GM18861 (cell line): ENCODE results near the gene LMOD1.
"Not testable (repeated sequence)": the region's sequence is repeated elsewhere in the genome, so short reads cannot be mapped to it uniquely, and the experiment has no call there.

Experiments used
- ATAC-seq: cut with Tn5 transposase; IDR thresholded peaks from one replicate; pipeline ENCODE4 v1.9.1; 2021; ENCODE audit not compliant: unreplicated experiment

Gene LMOD1

DNA sequence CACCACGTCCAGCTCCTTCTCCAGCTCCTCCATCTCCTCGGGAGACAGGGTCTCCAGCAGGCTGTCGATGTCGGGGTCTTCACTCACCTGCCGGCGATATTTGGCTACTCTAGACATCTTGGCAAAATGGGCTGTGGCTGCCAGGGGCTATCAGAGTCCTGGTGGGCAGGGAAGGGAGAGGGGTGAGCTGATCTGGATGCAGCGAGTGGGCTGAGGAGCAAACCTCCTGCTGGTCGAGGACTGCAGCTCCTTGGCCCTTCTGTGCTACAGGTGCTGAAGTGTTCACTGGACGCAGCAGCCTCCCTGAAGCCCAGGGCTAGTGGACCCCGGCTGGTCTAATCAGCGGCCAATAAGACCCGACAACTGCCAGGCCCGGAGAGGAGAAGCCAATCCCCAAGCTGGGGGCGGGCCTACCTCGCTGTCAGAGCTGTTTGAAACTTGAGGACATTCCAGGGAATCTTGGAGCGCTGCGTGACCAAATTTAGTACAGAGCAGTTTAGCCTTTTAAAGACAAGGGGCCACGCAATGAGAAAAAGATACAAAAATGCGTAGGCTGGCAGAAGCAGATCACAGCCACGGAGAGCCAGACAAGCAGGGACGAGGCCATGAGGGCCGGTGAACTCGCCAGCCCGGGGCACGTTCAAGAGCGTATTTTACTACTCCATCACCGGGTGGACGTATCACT, at the start of gene LMOD1:
Gene LMOD1 (minus strand): TSS at position 325 of the 685 bp plus-strand sequence. CDS start 208 bp downstream, at position 117.
- no peak for ATAC-seq

DNA sequence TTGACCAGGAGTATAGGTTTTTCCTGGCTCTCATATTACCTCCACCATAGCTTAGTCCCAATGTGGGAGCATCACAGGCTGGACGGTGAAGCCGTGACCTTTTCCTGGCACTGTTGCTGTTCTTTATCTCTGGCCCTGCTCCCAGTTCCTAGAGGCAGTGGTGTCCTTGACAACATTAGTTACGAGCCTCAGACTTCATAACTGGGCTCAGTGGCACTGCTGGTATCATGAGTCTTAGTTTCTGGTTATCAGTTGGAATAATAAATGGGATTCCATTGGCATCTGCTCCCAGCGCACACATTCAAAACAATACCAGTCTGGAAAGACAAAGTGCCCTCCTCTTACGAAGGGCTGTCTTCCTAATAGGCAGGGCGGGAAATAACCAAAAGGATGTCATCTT, 44.1 kb upstream of the LMOD1 start:
- ATAC-seq: no peak

DNA sequence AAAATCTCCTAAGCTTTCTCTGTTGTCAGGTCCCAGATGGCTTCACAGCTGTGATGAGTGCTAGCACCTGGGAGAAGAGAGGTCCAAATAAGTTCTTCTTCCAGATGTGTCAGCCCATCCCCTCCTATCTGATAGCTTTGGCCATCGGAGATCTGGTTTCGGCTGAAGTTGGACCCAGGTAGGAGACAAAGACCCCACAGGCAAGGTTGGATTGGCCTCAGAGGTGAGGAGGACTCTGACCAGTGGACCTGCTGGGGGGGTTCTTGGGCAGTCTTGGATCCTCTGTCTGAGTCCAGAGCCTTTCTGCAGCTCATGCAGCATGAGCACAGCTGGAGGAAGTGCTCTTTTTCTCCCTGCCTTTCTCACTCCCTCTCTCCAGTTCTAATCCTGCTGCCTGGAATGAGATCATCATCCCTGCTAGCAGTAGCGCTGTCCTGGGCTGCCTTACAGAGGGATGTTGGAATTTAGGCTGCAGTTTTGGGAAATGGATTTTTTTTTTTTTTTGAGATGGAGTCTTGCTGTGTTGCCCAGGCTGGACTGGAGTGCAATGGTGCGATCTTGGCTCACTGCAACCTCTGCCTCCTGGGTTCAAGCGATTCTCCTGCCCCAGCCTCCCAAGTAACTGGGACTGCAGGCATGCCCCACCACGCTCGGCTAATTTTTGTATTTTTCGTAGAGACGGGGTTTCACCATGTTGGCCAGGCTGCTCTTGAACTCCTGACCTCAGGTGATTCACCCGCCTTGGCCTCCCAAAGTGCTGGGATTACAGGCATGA, 43.2 kb upstream of the LMOD1 start:
- no peak for ATAC-seq

DNA sequence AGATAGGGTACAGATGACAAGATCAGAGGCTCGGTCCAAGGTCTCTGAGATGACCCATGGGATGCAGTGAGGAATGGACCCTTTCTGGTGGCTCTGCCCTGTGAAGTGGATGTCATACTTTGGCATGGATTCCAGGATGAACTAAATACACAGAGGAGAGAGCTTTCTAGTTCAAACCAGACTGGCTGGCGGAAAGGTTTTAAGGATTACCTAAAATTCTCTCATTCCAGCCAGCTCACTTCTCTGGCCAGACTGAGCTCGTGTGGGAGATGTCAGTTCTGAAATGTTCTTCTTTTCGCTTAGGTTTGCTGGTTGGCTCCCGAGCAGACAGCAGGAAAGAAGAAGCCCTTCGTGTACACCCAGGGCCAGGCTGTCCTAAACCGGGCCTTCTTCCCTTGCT, 42.3 kb upstream of the LMOD1 start:
- no peak for ATAC-seq

DNA sequence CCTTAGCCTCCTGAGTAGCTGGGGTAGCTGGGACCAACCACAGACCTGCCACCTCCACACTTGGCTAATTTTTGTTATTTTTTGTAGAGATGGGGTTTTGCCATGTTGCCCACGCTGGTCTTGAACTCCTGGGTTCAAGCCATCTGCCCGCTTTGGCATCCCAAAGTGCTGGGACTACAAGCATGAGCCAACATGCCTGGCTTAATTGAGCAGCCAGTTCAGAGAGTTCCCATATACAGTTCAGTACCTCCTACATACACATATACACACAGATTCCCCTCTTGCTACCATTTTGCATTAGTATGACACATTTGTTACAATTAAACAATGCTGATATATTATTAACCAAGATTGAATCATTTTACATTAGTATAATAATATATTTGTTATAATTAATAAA, 39.0 kb upstream of the LMOD1 start:
- no peak for ATAC-seq

DNA sequence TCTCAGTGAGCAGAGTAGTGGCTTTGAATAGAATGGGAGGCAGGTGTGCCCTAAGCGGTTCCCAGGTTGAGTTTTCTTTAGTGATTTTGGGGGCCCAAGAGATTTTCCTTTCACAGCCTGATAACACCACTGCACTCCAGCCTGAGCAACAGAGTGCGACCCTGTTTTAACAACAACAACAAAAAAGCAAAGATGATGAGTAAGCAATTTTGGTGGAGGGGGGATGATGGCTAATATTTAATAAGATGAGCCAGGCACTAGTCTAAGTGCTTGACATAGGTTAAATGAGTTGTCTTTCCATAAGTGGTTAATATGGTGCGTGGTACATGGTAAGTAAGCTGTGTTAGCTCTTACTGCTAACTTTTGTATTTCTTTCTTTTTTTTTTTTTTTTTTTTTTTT, 38.1 kb upstream of the LMOD1 start:
- ATAC-seq: no peak

DNA sequence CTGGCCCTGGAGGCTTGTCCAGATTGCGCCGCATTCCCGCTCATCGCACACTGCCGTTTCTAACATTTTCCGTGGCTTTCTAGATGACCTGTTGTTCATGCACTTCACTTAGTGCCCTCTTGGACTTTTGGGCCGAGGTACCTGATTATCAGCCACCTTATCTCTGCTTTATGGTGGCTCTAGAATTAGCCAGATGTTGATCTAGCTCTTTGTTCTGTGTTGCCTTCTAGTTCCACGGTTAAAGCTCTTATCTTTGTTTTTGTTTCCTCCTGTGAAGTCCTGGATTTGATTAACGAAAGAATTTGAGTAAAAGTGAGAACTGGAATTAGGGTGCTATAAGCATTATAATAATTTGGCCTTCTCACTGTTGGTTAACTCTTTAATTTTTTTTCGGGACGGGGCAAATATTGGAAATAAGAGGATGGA, 37.0 kb upstream of the LMOD1 start:
- no peak for ATAC-seq

DNA sequence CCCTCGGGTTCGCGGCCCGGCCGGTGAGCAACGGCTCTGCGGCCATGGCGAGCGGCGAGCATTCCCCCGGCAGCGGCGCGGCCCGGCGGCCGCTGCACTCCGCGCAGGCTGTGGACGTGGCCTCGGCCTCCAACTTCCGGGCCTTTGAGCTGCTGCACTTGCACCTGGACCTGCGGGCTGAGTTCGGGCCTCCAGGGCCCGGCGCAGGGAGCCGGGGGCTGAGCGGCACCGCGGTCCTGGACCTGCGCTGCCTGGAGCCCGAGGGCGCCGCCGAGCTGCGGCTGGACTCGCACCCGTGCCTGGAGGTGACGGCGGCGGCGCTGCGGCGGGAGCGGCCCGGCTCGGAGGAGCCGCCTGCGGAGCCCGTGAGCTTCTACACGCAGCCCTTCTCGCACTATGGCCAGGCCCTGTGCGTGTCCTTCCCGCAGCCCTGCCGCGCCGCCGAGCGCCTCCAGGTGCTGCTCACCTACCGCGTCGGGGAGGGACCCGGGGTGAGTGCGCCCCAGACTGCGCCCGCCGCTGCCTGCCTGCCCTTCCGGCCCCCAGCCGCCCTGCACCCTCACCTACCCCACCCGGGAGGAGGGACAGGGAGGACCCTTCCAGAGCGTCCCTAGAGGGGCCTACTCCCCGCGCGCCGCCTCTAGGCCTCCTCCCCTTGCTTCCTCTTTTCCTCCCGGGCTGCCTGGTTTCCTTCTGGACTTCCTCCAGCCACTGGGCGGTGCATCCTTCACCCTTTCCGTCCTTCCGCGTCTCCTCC, 36.5 kb upstream of the LMOD1 start, which contains the start of gene RNPEP:
Gene RNPEP (plus strand): TSS at position 26 of the 757 bp plus-strand sequence. CDS start 19 bp downstream, at position 45.
- ATAC-seq: peak; percentile 53

DNA sequence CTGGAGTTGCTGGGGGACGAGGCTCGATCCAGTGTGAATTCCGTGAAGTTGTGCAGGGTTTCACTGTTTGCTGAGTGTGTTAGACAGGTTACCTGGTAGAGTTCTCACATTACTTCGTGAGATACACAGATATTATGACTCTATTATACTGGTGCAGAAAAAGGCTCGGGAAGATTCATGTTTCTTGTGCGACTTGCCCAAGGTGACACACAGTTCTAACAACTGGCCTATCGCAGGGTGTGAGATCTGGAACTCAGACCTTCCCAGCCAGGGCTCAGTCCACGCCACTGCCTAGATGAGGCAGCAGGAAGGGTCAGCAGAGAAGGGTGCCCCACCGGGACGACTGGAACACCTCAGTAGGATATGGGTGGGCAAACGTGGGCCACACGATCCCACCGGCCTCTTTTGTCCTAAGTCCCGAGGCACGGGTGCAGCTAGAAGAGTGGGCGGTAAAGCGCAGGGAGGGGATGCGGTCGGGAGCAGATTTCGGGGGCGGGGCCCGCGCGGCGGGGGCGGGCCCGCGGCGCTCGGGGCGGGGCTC, 35.8 kb upstream of the LMOD1 start:
- peak; percentile 7 for ATAC-seq

DNA sequence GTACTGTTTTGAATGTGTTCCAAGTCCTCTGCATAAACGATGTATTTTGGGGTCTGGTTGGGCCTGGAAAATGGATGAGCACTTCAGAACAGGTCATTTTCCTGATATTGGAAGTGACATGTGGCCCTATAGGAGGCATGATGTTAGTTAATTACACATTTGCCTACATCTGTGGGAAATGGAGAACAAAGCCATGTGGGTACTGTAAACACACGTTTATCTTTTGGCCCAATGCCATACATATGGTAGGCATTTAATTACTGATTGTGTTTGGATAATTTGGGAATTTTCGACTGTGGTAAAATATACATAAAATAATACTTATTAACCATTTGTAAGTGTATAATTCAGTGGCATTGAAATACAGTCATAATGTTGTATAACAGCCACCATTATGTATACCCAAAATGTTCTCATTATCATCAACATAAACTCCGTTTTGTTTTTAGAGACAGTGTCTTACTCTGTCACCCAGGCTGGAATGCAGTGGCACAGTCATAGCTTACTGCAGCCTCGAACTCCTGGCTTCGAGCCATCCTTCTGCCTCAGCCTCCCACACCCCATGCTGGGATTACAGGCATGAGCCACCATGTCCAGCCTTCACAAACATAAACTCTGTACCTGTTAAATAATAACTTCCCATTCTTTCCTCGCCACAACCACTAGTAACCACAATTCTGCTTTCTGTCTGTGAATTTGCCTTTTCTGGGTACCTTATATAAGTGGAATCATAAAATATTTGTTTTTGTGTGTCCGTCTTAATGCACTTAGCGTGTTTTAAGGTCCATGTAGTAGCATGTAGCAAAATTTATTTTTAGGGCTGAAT, 24.2 kb upstream of the LMOD1 start:
- ATAC-seq: no peak

DNA sequence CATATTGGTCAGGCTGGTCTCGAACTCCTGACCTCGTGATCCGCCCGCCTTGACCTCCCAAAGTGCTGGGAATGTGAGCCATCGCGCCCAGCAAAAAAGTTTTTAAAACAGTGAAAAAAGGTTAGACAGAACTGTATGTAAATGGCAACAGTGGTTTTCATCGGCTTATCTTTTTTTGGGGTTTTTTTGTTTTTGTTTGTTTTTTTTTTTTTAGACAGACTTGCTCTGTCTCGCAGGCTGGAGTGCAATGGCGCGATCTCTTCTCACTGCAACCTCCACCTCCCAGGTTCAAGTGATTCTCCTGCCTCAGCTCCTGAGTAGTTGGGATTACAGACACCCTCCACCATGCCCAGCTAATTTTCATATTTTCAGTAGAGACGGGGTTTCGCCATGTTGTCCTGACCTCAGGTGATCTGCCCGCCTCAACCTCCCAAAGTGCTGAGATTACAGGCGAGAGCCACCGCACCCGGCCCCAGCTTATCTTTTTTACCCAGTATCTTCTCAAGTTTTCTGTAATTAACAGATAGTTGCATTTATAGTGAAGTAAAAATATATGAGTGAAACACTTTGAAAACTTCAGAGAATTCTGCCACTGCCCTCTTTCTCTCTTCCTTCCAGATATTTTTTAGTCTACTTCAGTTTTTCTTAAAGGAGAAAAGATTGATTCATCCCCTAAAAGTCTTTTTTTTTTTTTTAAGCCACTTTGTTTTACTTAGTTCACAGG, 22.0 kb upstream of the LMOD1 start:
- ATAC-seq: no peak

DNA sequence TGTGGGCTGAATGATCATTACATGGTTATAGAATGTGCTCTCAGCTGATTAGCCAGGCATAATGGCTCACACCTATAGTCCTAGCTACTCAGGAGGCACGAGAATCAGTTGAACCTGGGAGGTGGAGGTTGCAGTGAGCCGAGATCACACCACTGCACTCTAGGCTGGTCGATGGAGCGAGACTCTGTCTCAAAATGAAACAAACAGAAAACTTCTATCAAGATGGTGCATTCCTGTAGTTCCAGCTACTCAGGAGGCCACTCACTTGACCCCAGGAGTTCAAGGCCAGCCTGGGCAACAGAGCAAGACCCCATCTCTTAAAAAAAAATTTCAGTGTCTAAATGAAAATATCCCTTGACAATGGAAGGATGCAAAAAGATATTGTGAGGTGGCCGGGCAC, 19.8 kb upstream of the LMOD1 start:
- no peak for ATAC-seq

DNA sequence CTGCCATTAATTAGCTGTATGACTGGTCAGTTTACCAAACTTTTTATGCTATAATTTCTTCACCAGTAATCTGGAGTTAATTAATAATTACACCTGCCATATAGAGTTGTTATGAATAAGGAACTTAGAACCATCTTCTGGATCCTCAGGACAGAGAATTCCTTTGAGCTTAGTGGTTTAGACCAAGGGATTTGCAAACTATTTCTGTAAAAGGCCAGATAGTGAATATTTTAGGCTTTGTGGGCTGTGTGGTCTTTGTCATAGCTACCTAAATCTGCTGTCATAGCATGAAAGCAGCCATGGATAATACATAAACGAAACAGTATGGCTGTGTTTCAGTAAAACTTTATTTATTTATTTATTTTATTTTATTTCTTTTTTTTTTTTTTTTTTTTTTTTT, 17.9 kb upstream of the LMOD1 start:
- no peak for ATAC-seq

DNA sequence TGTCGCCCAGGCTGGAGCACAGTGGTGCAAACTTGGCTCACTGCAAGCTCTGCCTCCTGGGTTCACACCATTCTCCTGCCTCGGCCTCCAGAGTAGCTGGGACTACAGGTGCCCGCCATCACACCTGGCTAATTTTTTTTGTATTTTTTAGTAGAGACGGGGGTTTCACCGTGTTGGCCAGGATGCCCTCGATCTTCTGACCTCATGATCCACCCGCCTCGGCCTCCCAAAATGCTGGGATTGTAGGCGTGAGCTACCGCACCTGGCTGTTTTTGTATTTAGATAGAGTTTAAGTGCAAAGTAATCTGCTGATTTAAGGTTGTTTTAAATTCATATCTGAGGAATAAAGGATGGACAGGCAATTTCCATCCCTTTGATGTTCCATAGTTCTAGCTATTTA, 16.0 kb upstream of the LMOD1 start:
- not testable (repeated sequence) for ATAC-seq

DNA sequence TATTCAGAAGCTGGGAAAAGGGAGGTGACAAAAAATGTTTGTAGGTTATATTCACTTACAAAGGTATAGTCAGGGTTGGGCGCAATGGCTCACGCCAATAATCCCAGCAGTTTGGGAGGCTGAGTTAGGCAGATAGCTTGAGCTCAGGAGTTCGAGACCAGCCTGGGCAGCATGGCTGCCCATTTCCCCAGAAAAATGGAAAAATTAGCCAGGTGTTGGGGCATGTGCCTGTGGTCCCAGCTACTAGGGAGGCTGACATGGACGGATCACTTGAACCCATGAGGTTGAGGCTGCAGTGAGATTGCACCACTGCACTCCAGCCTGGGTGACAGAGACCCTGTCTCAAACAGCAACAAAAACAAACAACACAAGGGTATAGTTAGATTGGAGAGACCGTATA, 12.0 kb upstream of the LMOD1 start:
- no peak for ATAC-seq

DNA sequence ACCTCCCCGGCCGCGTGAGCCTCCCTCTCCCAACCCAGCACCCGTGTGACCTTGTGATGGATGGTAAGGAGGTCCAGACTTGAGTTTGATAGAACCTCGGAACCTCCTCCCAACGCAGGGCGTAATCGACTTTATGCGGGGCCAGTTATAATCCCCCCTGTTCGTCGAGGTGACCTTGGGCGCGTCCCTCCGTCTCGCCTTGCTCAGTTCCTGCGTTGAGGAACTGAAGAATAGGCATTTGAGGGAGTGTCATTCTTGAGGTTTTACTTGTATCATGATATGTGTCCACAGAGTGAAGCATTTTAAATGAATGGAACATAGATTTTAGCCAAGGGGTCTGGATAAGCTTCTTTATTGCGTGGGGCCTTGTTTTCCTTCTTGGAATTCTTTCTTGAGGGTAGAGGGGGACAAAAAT, 9.4 kb upstream of the LMOD1 start:
- no peak for ATAC-seq

DNA sequence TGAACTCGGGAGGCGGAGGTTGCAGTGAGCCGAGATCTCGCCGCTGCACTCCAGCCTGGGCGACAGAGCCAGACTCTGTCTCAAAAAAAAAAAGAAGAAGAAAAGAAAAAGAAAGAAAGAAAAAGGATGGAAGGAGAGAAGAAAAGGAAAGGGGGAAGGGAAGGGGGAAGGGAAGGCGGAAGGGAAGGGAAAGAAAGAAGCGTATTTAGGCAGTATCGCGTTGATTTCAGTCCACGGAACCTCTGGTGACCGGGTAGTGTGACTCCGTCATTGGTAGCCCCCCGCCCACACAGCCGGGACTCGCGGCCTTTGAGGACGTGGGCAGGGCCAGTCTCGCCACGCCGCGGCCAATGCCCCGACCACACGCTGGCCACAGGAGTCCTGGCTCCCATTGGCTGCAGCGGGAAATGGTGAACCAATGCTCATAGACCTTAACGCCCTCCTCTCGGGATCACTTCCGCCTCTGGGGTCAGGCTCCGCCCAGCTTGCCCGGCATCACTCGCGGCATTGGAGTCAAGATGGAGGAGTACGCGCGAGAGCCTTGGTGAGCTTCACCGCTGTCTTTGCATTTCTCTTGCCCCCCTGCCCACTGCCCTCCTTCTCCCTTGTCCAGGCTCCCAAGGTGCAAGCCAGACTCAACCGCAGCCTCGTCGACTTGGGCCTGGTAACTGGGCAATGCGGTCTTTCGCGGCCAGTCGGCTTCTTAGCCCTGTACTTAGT, 8.8 kb upstream of the LMOD1 start, which contains the start of gene TIMM17A:
Gene TIMM17A (plus strand): TSS at position 495 of the 720 bp plus-strand sequence. CDS start 24 bp downstream, at position 519.
- peak; percentile 99 for ATAC-seq

DNA sequence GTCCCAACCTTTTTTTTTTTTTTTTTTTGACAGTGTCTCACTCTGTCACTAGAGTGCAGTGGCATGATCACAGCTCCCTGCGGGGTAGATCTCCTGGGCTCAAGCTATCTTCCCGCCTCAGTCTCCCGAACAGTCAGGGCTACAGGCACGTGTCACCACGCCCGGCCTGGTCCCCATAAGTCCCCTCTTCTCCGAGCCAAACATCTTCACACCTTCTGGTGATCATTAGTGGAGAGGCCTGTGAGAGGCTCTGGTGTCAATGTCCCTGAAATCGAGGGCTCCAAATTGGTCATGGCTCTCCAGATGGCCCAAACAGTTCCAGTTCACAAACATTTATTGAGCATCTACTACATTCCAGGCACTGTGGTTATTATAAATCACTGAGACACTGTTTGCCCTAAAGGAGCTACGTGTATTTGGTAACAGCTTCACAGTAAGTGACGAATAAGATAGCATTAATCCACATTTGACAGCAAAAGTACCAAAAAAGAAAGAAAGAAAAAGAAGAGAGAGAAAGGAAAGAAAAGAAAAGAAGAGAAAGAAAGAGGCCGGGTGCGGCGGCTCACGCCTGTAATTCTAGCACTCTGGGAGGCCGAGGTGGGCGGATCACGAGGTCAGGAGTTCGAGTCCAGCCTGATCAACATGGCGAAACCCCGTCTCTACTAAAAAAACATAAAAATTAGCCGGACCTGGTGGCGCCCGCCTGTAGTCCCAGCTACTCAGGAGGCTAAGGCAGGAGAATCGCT, 8.1 kb upstream of the LMOD1 start:
- ATAC-seq: no peak
